Kidney (tissue), 14 donors: Measurements from ENCODE around the gene CD58. TPM values are rescaled to one million over a fixed set of nuclear protein-coding genes. Genes with fewer than 3 reads are reported as not detected.

ENCODE experiments used
- DNase-seq, 5 donors: peaks; one replicate each; pipeline ENCODE4 v3.0.0-alpha.2; 2013 to 2020
- FAIRE-seq: peaks from 2 replicates; lab custom pipeline; 2012; peaks lifted over from hg19 to GRCh38; lab: Jason Lieb, UNC
- H3K27ac ChIP-seq, 2 donors: one replicate each; pipeline ENCODE4 v1.7.0; 2013; ENCODE audit warnings: low read depth in 2 of 2, low read length in 2 of 2, inconsistent platforms in 1 of 2
- H3K27me3 ChIP-seq: one replicate; pipeline ENCODE4 v1.7.1; 2013; ENCODE audit warnings: low read length, inconsistent platforms; ENCODE audit not compliant: control insufficient read depth, insufficient read depth
- H3K36me3 ChIP-seq, 3 donors: one replicate each; pipeline versions ENCODE4 v1.7.0 to v1.7.1; 2013; ENCODE audit warnings: low read length in 3 of 3, control low read depth in 1 of 3, inconsistent platforms in 1 of 3; ENCODE audit not compliant: insufficient read depth in 3 of 3, control insufficient read depth in 2 of 3
- H3K4me1 ChIP-seq, 3 donors: one replicate each; pipeline versions ENCODE4 v1.7.0 to v1.7.1; 2013; ENCODE audit warnings: low read length in 3 of 3, inconsistent platforms in 1 of 3, low read depth in 1 of 3; ENCODE audit not compliant: control insufficient read depth in 2 of 3, insufficient read depth in 2 of 3
- H3K4me3 ChIP-seq, 3 donors: one replicate each; pipeline versions ENCODE4 v1.7.0 to v1.8.1; 2013; ENCODE audit warnings: low read length in 3 of 3, control low read depth in 1 of 3, inconsistent platforms in 1 of 3
- H3K9ac ChIP-seq, 3 donors: one replicate each; pipeline versions ENCODE4 v1.7.0 to v1.7.1; 2013; ENCODE audit warnings: low read length in 3 of 3, control low read depth in 1 of 3, inconsistent platforms in 1 of 3
- H3K9me3 ChIP-seq, 3 donors: one replicate each; pipeline versions ENCODE4 v1.7.0 to v1.7.1; 2013; ENCODE audit warnings: low read length in 3 of 3, control low read depth in 1 of 3, inconsistent platforms in 1 of 3; ENCODE audit not compliant: control insufficient read depth in 2 of 3, insufficient read depth in 1 of 3
- intact Hi-C: fragments of 100-400 bp; cut with DNase I; formaldehyde crosslinking; loops from one replicate; pipeline ENCODE4 v1.11.1; 2022
- polyA plus RNA-seq: library from polyadenylated mRNA; stranded (reverse); fragments of 350-450 nt; fragmentation: Illumina TruSeq; extraction: RNeasy Lipid Tissue Mini Kit (QIAGEN cat#74804); gene quantifications from one replicate; pipeline ENCODE4 v1.2.3, GENCODE V29; 2014; ENCODE audit warnings: low read depth, low replicate concordance; ENCODE audit not compliant: insufficient read depth
- total RNA-seq: library from RNA; stranded (reverse); fragmentation: NEBNext Ultra II Directional; extraction: Animal tissue kit (Norgen Biotek cat#: 25700); gene quantifications from one replicate; pipeline ENCODE4 v1.2.1, GENCODE V29; 2021
- TF ChIP-seq, protein P1 (sequence below): IDR thresholded peaks from 3 replicates; pipeline ENCODE4 v1.5.1; 2012; ENCODE audit warnings: mild to moderate bottlenecking, moderate library complexity, borderline replicate concordance; ENCODE audit not compliant: insufficient read depth; ENCODE audit errors: extremely low read depth
- donor health status: control.
- donor health status: control.
- donor health status: control.
- donor health status: control.
- donor health status: control.
- donor health status: DM: yes; HTN: yes; CAD: no.
- donor health status: Normal renal cell carcinoma (clear cell type).

Gene CD58
- total and polyA plus RNA-seq, 2 donors from 2014 or later: 27.4 to 36.6 TPM

DNA sequence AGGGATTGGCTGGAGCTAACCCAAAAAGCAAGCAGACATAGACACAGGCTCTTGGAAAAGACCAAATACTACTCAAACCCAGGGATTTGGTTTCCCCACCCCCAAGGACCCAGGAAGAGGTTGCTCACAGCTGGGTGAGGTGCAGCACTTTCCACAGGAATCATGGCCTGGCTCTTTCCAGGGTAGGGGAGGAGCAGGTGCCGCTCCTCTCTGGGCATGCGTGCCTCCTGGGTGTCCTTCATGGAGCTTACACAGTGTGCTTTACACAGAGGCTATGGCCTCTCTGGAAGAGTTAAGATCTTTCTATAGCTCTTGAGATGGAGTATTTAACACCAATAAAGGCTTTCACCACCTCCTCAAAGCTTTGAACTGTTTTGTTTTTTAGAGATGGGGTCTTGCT is 88.3 kb downstream of the CD58 start:
- DNase-seq: no peak
- Histone ChIP-seq H3K36me3 (no peaks in the 10 kb centered on the region), H3K9ac (no peak overlapping the region), H3K4me1 (peaks cover 0 to 28% (median 23%) of the 10 kb centered on the region in 3 donors), H3K27ac (peak overlapping the region; percentile 67 to 89), H3K9me3 (no peaks in the 10 kb centered on the region), H3K4me3 (no peak overlapping the region), H3K27me3 (no peaks in the 10 kb centered on the region)
- intact Hi-C loops: no loop called here
- FAIRE-seq: no peak
- TF ChIP-seq, protein P1, sequence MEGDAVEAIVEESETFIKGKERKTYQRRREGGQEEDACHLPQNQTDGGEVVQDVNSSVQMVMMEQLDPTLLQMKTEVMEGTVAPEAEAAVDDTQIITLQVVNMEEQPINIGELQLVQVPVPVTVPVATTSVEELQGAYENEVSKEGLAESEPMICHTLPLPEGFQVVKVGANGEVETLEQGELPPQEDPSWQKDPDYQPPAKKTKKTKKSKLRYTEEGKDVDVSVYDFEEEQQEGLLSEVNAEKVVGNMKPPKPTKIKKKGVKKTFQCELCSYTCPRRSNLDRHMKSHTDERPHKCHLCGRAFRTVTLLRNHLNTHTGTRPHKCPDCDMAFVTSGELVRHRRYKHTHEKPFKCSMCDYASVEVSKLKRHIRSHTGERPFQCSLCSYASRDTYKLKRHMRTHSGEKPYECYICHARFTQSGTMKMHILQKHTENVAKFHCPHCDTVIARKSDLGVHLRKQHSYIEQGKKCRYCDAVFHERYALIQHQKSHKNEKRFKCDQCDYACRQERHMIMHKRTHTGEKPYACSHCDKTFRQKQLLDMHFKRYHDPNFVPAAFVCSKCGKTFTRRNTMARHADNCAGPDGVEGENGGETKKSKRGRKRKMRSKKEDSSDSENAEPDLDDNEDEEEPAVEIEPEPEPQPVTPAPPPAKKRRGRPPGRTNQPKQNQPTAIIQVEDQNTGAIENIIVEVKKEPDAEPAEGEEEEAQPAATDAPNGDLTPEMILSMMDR: no peak

DNA sequence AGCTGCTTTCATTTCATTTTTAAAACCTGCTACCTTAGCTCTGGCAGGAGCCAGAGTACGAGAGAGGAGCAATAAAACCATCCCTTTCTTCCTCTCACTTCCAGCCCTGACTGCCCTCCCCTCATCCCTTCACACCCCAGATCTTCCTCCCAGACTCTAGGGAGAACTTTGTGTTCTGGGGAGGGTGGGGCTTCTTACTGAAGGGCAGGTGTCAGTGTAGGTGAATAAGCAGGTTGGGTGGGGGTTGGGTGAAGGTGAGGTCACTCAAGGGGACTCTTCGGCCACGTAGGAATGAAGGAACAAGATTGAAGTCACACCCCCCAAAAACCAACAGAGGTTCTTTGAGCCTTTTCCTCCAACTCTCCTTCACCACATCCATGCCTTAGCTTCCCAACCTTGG is 88.9 kb downstream of the CD58 start:
- intact Hi-C loops: no loop called here
- Histone ChIP-seq H3K36me3 (no peaks in the 10 kb centered on the region), H3K4me3 (no peak overlapping the region), H3K9ac (no peak overlapping the region), H3K4me1 (peaks cover 0 to 34% (median 28%) of the 10 kb centered on the region in 3 donors), H3K9me3 (no peaks in the 10 kb centered on the region), H3K27me3 (no peaks in the 10 kb centered on the region), H3K27ac (peak overlapping the region; percentile 39 to 67)
- DNase-seq: no peak
- TF ChIP-seq, protein P1: no peak
- no peak for FAIRE-seq

DNA sequence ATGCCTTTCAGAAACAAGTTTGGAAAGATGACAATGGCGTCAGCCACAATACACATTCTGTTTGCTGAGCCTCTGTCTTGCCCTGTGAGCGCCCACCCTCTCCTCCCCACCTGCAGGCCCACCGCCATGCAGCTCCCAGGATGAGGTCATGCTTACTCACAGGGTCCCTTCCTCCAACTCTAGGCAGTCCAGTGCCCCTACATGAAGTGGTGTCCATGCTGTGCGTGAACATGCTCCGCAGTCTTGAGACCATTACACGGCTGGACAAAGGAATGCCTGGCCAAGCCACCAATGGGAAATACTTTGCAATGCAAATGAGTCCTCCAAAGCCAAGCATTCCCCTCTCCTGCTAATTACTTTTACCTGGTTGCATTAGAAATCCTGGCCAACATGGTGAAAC is 92.2 kb downstream of the CD58 start:
- H3K27me3 ChIP-seq: no peaks in the 10 kb centered on the region
- H3K9ac ChIP-seq: peak overlapping the region in 1 of 3 donors; percentile 59
- H3K4me1 ChIP-seq: peaks cover 0 to 48% (median 37%) of the 10 kb centered on the region in 3 donors
- DNase-seq (no peak), FAIRE-seq (no peak)
- no peaks in the 10 kb centered on the region for H3K36me3 ChIP-seq
- peak overlapping the region; percentile 98 for H3K27ac ChIP-seq
- no peaks in the 10 kb centered on the region for H3K9me3 ChIP-seq
- intact Hi-C loops: no loop called here
- TF ChIP-seq, protein P1: no peak
- H3K4me3 ChIP-seq: peak overlapping the region in 2 of 3 donors; percentile 35 to 57

DNA sequence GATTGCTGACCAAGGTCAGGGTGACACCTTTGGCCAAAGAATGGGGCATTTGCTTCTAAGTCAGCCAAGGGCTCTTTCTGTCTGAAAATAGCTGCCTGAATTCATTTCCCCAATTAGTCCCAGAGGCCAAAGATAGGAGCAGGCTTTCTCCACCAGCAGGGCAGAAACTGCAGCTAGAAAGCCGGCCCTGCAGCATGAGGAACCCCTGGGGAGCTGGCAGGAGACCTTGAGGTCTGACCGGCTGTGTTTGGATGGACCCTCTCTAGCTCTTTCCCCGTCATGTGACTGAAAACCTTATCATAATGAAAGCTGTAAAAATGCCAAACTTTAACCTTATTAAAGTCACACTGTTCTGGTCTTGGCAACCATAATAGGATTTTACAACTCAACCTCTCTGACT is 93.4 kb downstream of the CD58 start:
- H3K9me3 ChIP-seq: no peaks in the 10 kb centered on the region
- H3K9ac ChIP-seq: peak overlapping the region in 2 of 3 donors; percentile 27 to 59
- H3K27ac ChIP-seq: peak overlapping the region; percentile 98
- no peaks in the 10 kb centered on the region for H3K36me3 ChIP-seq
- TF ChIP-seq, protein P1: no peak
- H3K4me3 ChIP-seq: peak overlapping the region in 1 of 3 donors; percentile 57
- DNase-seq (no peak), FAIRE-seq (no peak)
- no peaks in the 10 kb centered on the region for H3K27me3 ChIP-seq
- peaks cover 4 to 44% (median 35%) of the 10 kb centered on the region in 3 donors for H3K4me1 ChIP-seq
- intact Hi-C loops: no loop called here
